Measurements from ENCODE around the gene LTB.
"Not testable (repeated sequence)": the region's sequence is repeated elsewhere in the genome, so short reads cannot be mapped to it uniquely, and the experiment has no call there.

Gene LTB

GRCh38 chr6:31597006-31597405 is 14.8 kb upstream of the LTB start:
- no peaks in the 10 kb centered on the region for H3K4me1 ChIP-seq (ENCODE audit: control insufficient read depth in 1 of 2, insufficient read depth in 2 of 2, low read length in 2 of 2)
- no peak overlapping the region for H3K4me3 ChIP-seq (ENCODE audit: low read depth in 1 of 2, low read length in 2 of 2)
- no peaks in the 10 kb centered on the region for H3K27me3 ChIP-seq (ENCODE audit: low read depth, low read length)
- H3K36me3 ChIP-seq (ENCODE audit: control insufficient read depth in 1 of 2, insufficient read depth in 2 of 2, low read length in 2 of 2): no peaks in the 10 kb centered on the region
- H3K9me3 ChIP-seq (ENCODE audit: control insufficient read depth in 1 of 2, low read length in 2 of 2): no peaks in the 10 kb centered on the region
- H3K27ac ChIP-seq (ENCODE audit: low read length): no peak overlapping the region

- no peaks in the 10 kb centered on the region for H3K36me3 ChIP-seq (ENCODE audit: control insufficient read depth in 1 of 2, insufficient read depth in 2 of 2, low read length in 2 of 2)
- no peaks in the 10 kb centered on the region for H3K27me3 ChIP-seq (ENCODE audit: low read depth, low read length)
- no peak overlapping the region for H3K27ac ChIP-seq (ENCODE audit: low read length)
- no peaks in the 10 kb centered on the region for H3K4me1 ChIP-seq (ENCODE audit: control insufficient read depth in 1 of 2, insufficient read depth in 2 of 2, low read length in 2 of 2)
- no peak overlapping the region for H3K4me3 ChIP-seq (ENCODE audit: low read depth in 1 of 2, low read length in 2 of 2)
- H3K9me3 ChIP-seq (ENCODE audit: control insufficient read depth in 1 of 2, low read length in 2 of 2): no peaks in the 10 kb centered on the region
These were observed 10.2 kb upstream of the LTB start for GRCh38 chr6:31592396-31592771.

GRCh38 chr6:31590691-31591090 is 8.5 kb upstream of the LTB start:
- H3K9me3 ChIP-seq (ENCODE audit: control insufficient read depth in 1 of 2, low read length in 2 of 2); H3K27ac ChIP-seq (ENCODE audit: low read length); H3K27me3 ChIP-seq (ENCODE audit: low read depth, low read length); H3K36me3 ChIP-seq (ENCODE audit: control insufficient read depth in 1 of 2, insufficient read depth in 2 of 2, low read length in 2 of 2); H3K4me3 ChIP-seq (ENCODE audit: low read depth in 1 of 2, low read length in 2 of 2); H3K4me1 ChIP-seq (ENCODE audit: control insufficient read depth in 1 of 2, insufficient read depth in 2 of 2, low read length in 2 of 2): not testable (repeated sequence)

GRCh38 chr6:31588871-31589650 is 6.8 kb upstream of the LTB start:
- Histone ChIP-seq H3K4me3 (ENCODE audit: low read depth in 1 of 2, low read length in 2 of 2) (no peak overlapping the region), H3K36me3 (ENCODE audit: control insufficient read depth in 1 of 2, insufficient read depth in 2 of 2, low read length in 2 of 2) (no peaks in the 10 kb centered on the region), H3K27me3 (ENCODE audit: low read depth, low read length) (no peaks in the 10 kb centered on the region), H3K9me3 (ENCODE audit: control insufficient read depth in 1 of 2, low read length in 2 of 2) (no peaks in the 10 kb centered on the region), H3K4me1 (ENCODE audit: control insufficient read depth in 1 of 2, insufficient read depth in 2 of 2, low read length in 2 of 2) (peaks cover 0 to 7% of the 10 kb centered on the region in 2 donors), H3K27ac (ENCODE audit: low read length) (no peak overlapping the region)

- H3K4me3 ChIP-seq (ENCODE audit: low read depth in 1 of 2, low read length in 2 of 2): peak overlapping the region; percentile 26 to 42
- no peaks in the 10 kb centered on the region for H3K36me3 ChIP-seq (ENCODE audit: control insufficient read depth in 1 of 2, insufficient read depth in 2 of 2, low read length in 2 of 2)
- no peaks in the 10 kb centered on the region for H3K27me3 ChIP-seq (ENCODE audit: low read depth, low read length)
- H3K4me1 ChIP-seq (ENCODE audit: control insufficient read depth in 1 of 2, insufficient read depth in 2 of 2, low read length in 2 of 2): peaks cover 0 to 7% of the 10 kb centered on the region in 2 donors
- H3K27ac ChIP-seq (ENCODE audit: low read length): peak overlapping the region; percentile 8
- H3K9me3 ChIP-seq (ENCODE audit: control insufficient read depth in 1 of 2, low read length in 2 of 2): no peaks in the 10 kb centered on the region
These were observed 5.9 kb upstream of the LTB start for GRCh38 chr6:31587791-31588777.

GRCh38 chr6:31586599-31587281 is 4.5 kb upstream of the LTB start:
- Histone ChIP-seq H3K9me3 (ENCODE audit: control insufficient read depth in 1 of 2, low read length in 2 of 2) (no peaks in the 10 kb centered on the region), H3K36me3 (ENCODE audit: control insufficient read depth in 1 of 2, insufficient read depth in 2 of 2, low read length in 2 of 2) (no peaks in the 10 kb centered on the region), H3K27me3 (ENCODE audit: low read depth, low read length) (no peaks in the 10 kb centered on the region), H3K4me3 (ENCODE audit: low read depth in 1 of 2, low read length in 2 of 2) (peak overlapping the region in 1 of 2 donors; percentile 42), H3K27ac (ENCODE audit: low read length) (no peak overlapping the region), H3K4me1 (ENCODE audit: control insufficient read depth in 1 of 2, insufficient read depth in 2 of 2, low read length in 2 of 2) (peaks cover 0 to 15% of the 10 kb centered on the region in 2 donors)

GRCh38 chr6:31586008-31586407 is 3.8 kb upstream of the LTB start, which contains the start of gene LST1:
Gene LST1, plus strand, starts transcription at chr6:31586277. Its CDS starts 1,023 bp downstream, at chr6:31587300.
- Histone ChIP-seq H3K4me1 (ENCODE audit: control insufficient read depth in 1 of 2, insufficient read depth in 2 of 2, low read length in 2 of 2) (peaks cover 0 to 18% of the 10 kb centered on the region in 2 donors), H3K36me3 (ENCODE audit: control insufficient read depth in 1 of 2, insufficient read depth in 2 of 2, low read length in 2 of 2) (no peaks in the 10 kb centered on the region), H3K27ac (ENCODE audit: low read length) (no peak within 1 kb of the TSS), H3K27me3 (ENCODE audit: low read depth, low read length) (no peaks in the 10 kb centered on the region), H3K9me3 (ENCODE audit: control insufficient read depth in 1 of 2, low read length in 2 of 2) (no peaks in the 10 kb centered on the region), H3K4me3 (ENCODE audit: low read depth in 1 of 2, low read length in 2 of 2) (peak within 1 kb of the TSS in 1 of 2 donors; percentile 42)

GRCh38 chr6:31585491-31585890 is 3.3 kb upstream of the LTB start:
- Histone ChIP-seq H3K27ac (ENCODE audit: low read length) (no peak overlapping the region), H3K4me3 (ENCODE audit: low read depth in 1 of 2, low read length in 2 of 2) (no peak overlapping the region)

GRCh38 chr6:31581434-31582229 is 592 bp downstream of the LTB start:
- Histone ChIP-seq H3K27ac (ENCODE audit: low read length) (peak overlapping the region; percentile 65), H3K27me3 (ENCODE audit: low read depth, low read length) (no peaks in the 10 kb centered on the region), H3K36me3 (ENCODE audit: control insufficient read depth in 1 of 2, insufficient read depth in 2 of 2, low read length in 2 of 2) (no peaks in the 10 kb centered on the region), H3K4me3 (ENCODE audit: low read depth in 1 of 2, low read length in 2 of 2) (peak overlapping the region; percentile 83 to 86), H3K4me1 (ENCODE audit: control insufficient read depth in 1 of 2, insufficient read depth in 2 of 2, low read length in 2 of 2) (peaks cover 0 to 17% of the 10 kb centered on the region in 2 donors), H3K9me3 (ENCODE audit: control insufficient read depth in 1 of 2, low read length in 2 of 2) (no peaks in the 10 kb centered on the region)

More at GRCh38 chr6:31585491-31585890, 3.3 kb upstream of the LTB start:
- H3K27me3 ChIP-seq (ENCODE audit: low read depth, low read length): no peaks in the 10 kb centered on the region
- H3K4me1 ChIP-seq (ENCODE audit: control insufficient read depth in 1 of 2, insufficient read depth in 2 of 2, low read length in 2 of 2): peaks cover 0 to 20% of the 10 kb centered on the region in 2 donors
- no peaks in the 10 kb centered on the region for H3K36me3 ChIP-seq (ENCODE audit: control insufficient read depth in 1 of 2, insufficient read depth in 2 of 2, low read length in 2 of 2)
- H3K9me3 ChIP-seq (ENCODE audit: control insufficient read depth in 1 of 2, low read length in 2 of 2): no peaks in the 10 kb centered on the region

GRCh38 chr6:31580807-31581433 is 1.3 kb downstream of the LTB start:
- Histone ChIP-seq H3K4me3 (ENCODE audit: low read depth in 1 of 2, low read length in 2 of 2) (peak overlapping the region; percentile 83 to 86), H3K27me3 (ENCODE audit: low read depth, low read length) (no peaks in the 10 kb centered on the region), H3K9me3 (ENCODE audit: control insufficient read depth in 1 of 2, low read length in 2 of 2) (no peaks in the 10 kb centered on the region), H3K36me3 (ENCODE audit: control insufficient read depth in 1 of 2, insufficient read depth in 2 of 2, low read length in 2 of 2) (no peaks in the 10 kb centered on the region), H3K27ac (ENCODE audit: low read length) (peak overlapping the region; percentile 65), H3K4me1 (ENCODE audit: control insufficient read depth in 1 of 2, insufficient read depth in 2 of 2, low read length in 2 of 2) (peaks cover 0 to 17% of the 10 kb centered on the region in 2 donors)
